HFFc6 (cell line): Measurements from ENCODE around the gene ZFYVE28. TPM values are rescaled to one million over a fixed set of nuclear protein-coding genes. Genes with fewer than 3 reads are reported as not detected.
A peak's percentile ranks its signal among the peaks of the same experiment; 100 is the strongest.

Experiments
- DNase-seq: peaks from one replicate; pipeline ENCODE4 v3.0.0-alpha.2; 2018
- H3K27ac Mint-ChIP-seq: 2 replicates; pipeline ENCODE4 v1.8.0; 2020; ENCODE audit warnings: mild to moderate bottlenecking, mixed read lengths
- H3K27me3 Mint-ChIP-seq: 2 replicates; pipeline ENCODE4 v1.8.0; 2021; ENCODE audit warnings: mild to moderate bottlenecking, moderate library complexity, mixed read lengths; ENCODE audit not compliant: insufficient read depth
- H3K36me3 Mint-ChIP-seq: 2 replicates; pipeline ENCODE4 v1.8.0; 2021; ENCODE audit warnings: low read depth, mixed read lengths
- H3K4me1 Mint-ChIP-seq: 2 replicates; pipeline ENCODE4 v1.8.0; 2020; ENCODE audit warnings: low read depth, mixed read lengths
- H3K4me3 Mint-ChIP-seq: 2 replicates; pipeline ENCODE4 v1.8.0; 2020; ENCODE audit warnings: mild to moderate bottlenecking, moderate library complexity, mixed read lengths
- H3K9me3 Mint-ChIP-seq: 2 replicates; pipeline ENCODE4 v1.8.0; 2020; ENCODE audit warnings: mild to moderate bottlenecking, mixed read lengths
- CTCF ChIP-seq: fragments of 200-600 bp; sonication (generic); IDR thresholded peaks from 2 replicates; pipeline ENCODE4 v1.5.0; 2021; ENCODE audit warnings: antibody characterized with exemption, mild to moderate bottlenecking
- total RNA-seq, 6 experiments: library from RNA; stranded (reverse); fragmentation: NEBNext Ultra II Directional; extraction: Animal tissue kit (Norgen Biotek cat#: 25700); gene quantifications; 2 replicates in 1 of 6; 3 replicates in 5 of 6; pipeline ENCODE4 v1.2.3, GENCODE V29; 2021

The ZFYVE28 gene
- total RNA-seq, 6 experiments from 2014 or later = 1.8 to 5.4 (median 2.2) TPM

GRCh38 chr4:2241410-2242353 is 176.8 kb downstream of the ZFYVE28 start, which contains the start of the genes HAUS3 and POLN:
TSS of gene HAUS3 (minus strand) at chr4:2242121. CDS start at chr4:2240946, 1,175 bp downstream.
TSS of gene POLN (minus strand) at chr4:2242121. CDS start at chr4:2229231, 12,890 bp downstream.
- Mint-ChIP-seq H3K27me3 (peaks cover 2% of the 10 kb centered on the region; the same call in 1 of the 2 replicates), H3K9me3 (no peaks in the 10 kb centered on the region), H3K36me3 (peaks cover 22% of the 10 kb centered on the region; the same call in 1 of the 2 replicates), H3K4me1 (peaks cover 62% of the 10 kb centered on the region), H3K4me3 (peak within 1 kb of the TSS; percentile 85), H3K27ac (peak within 1 kb of the TSS; percentile 20)
- DNase-seq = peak; percentile 97
- TF ChIP-seq CTCF = no peak

DNA sequence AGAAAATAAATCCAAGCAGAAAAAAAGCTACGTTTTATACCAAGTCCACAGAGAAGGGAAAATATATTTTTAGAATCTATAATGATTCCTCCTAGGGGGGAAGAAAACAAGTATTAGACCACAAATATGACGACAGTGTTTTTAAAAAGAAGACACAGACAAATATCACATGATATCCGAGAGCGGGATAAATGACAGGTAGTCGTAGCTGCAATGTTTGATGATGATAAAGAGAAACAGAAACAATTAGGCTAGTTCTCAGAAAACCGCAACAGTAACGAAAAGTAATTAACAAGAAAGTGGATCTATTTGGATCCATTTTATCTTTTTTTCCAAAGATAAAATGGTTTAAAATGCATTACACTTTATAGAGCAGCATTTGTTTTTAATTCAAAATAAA is 177.4 kb downstream of the ZFYVE28 start:
- peak overlapping the region; percentile 85 for H3K4me3 Mint-ChIP-seq
- H3K27ac Mint-ChIP-seq = peak overlapping the region; percentile 20
- peaks cover 2% of the 10 kb centered on the region; the same call in 1 of the 2 replicates for H3K27me3 Mint-ChIP-seq
- no peak for TF ChIP-seq CTCF
- no peak for DNase-seq
- no peaks in the 10 kb centered on the region for H3K9me3 Mint-ChIP-seq
- peaks cover 62% of the 10 kb centered on the region for H3K4me1 Mint-ChIP-seq
- H3K36me3 Mint-ChIP-seq = peaks cover 22% of the 10 kb centered on the region; the same call in 1 of the 2 replicates

GRCh38 chr4:2236944-2237666 is 181.3 kb downstream of the ZFYVE28 start:
- no peaks in the 10 kb centered on the region for H3K9me3 Mint-ChIP-seq
- peak overlapping the region; percentile 53 for H3K27ac Mint-ChIP-seq
- no peak overlapping the region for H3K4me3 Mint-ChIP-seq
- peaks cover 38% of the 10 kb centered on the region for H3K4me1 Mint-ChIP-seq
- H3K27me3 Mint-ChIP-seq = peaks cover 2% of the 10 kb centered on the region; the same call in 1 of the 2 replicates
- peaks cover 40% of the 10 kb centered on the region for H3K36me3 Mint-ChIP-seq
- DNase-seq = no peak
- TF ChIP-seq CTCF = no peak

GRCh38 chr4:2231082-2231481 is 187.4 kb downstream of the ZFYVE28 start:
- Mint-ChIP-seq H3K27me3 (no peaks in the 10 kb centered on the region), H3K9me3 (no peaks in the 10 kb centered on the region), H3K27ac (no peak overlapping the region), H3K4me1 (no peaks in the 10 kb centered on the region), H3K4me3 (no peak overlapping the region), H3K36me3 (peaks cover 19% of the 10 kb centered on the region)
- no peak for DNase-seq
- TF ChIP-seq CTCF = no peak

GRCh38 chr4:2226261-2226660 is 192.2 kb downstream of the ZFYVE28 start:
- Mint-ChIP-seq H3K9me3 (no peaks in the 10 kb centered on the region), H3K27me3 (no peaks in the 10 kb centered on the region; the same call in 1 of the 2 replicates), H3K36me3 (no peaks in the 10 kb centered on the region), H3K4me1 (no peaks in the 10 kb centered on the region), H3K4me3 (no peak overlapping the region), H3K27ac (no peak overlapping the region)
- no peak for DNase-seq
- no peak for TF ChIP-seq CTCF
